Uterus (tissue), 2 donors: ENCODE data around the gene DGKD.

Source experiments
- POLR2A ChIP-seq, 2 donors: fragments of 450-650 bp; IDR thresholded peaks; one replicate each; pipeline ENCODE4 v1.6.1; 2016; ENCODE audit warnings: antibody characterized with exemption in 2 of 2, mild to moderate bottlenecking in 1 of 2, moderate library complexity in 1 of 2
- TF ChIP-seq, protein P1 (sequence below), 4 experiments: fragments of 200-600 bp in 2 of 4; fragments of 450-650 bp in 2 of 4; sonication (generic) in 2 of 4; IDR thresholded peaks; one replicate each; pipeline ENCODE4 v1.5.1; 2016 to 2019; ENCODE audit warnings: antibody characterized with exemption in 4 of 4, mild to moderate bottlenecking in 2 of 4, moderate library complexity in 1 of 4

DNA sequence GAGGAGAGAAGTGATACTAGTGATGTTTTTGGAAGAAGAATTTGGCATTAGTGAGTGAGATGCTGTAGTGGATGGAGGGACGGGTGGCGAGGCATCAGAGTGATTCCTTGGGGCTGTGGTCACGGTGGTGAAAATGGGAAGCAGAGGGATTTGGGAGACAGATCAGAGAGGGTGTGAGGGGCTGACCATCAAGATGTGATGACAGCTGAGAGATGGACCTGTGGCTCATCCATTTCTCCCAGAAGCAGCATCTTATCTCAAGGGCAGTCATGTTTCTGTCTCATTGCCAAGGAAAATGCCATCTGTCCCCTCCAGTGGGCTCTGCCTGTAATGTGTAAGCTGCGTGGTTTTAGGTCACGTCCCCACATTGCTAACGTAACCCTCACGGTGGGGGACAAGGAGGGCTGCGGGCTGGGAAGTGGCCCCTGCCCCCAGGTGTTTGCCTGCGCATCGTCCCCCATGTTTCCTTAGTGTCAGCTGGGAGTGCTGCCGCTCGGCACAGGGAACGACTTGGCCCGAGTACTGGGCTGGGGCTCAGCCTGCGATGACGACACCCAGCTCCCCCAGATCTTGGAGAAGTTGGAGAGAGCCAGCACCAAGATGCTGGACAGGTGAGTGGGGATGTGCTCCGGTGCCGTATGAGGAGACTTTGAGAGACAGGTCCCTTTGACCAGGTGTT, 91.0 kb downstream of the DGKD start:
- TF ChIP-seq, protein P1, sequence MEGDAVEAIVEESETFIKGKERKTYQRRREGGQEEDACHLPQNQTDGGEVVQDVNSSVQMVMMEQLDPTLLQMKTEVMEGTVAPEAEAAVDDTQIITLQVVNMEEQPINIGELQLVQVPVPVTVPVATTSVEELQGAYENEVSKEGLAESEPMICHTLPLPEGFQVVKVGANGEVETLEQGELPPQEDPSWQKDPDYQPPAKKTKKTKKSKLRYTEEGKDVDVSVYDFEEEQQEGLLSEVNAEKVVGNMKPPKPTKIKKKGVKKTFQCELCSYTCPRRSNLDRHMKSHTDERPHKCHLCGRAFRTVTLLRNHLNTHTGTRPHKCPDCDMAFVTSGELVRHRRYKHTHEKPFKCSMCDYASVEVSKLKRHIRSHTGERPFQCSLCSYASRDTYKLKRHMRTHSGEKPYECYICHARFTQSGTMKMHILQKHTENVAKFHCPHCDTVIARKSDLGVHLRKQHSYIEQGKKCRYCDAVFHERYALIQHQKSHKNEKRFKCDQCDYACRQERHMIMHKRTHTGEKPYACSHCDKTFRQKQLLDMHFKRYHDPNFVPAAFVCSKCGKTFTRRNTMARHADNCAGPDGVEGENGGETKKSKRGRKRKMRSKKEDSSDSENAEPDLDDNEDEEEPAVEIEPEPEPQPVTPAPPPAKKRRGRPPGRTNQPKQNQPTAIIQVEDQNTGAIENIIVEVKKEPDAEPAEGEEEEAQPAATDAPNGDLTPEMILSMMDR (IDR thresholded peaks at IDR 0.05): no peak
- TF ChIP-seq POLR2A (IDR thresholded peaks at IDR 0.05): no peak
